HEK293T (cell line): ENCODE data around the gene SNIP1.
"Not testable (repeated sequence)": the region's sequence is repeated elsewhere in the genome, so short reads cannot be mapped to it uniquely, and the experiment has no call there.

Source experiments
- CTCF ChIA-PET: fragments of 350-600 bp; formaldehyde crosslinking; extraction: SDS; loops from one replicate; lab custom pipeline; 2021; ENCODE audit warnings: antibody characterized with exemption, inconsistent platforms; lab: Yijun Ruan, JAX
- POLR2A ChIA-PET: fragments of 350-600 bp; formaldehyde crosslinking; extraction: SDS; loops from one replicate; lab custom pipeline; 2020; ENCODE audit warnings: antibody characterized with exemption, inconsistent platforms; lab: Yijun Ruan, JAX
- DNase-seq: peaks from one replicate; pipeline ENCODE4 v3.0.0; 2012; ENCODE audit warnings: mixed read lengths; ENCODE audit errors: extremely low spot score
- ARNT ChIP-seq: fragments of 450-650 bp; IDR thresholded peaks from 2 replicates; pipeline ENCODE4 v1.6.1; 2017; ENCODE audit warnings: mild to moderate bottlenecking
- BHLHE40 ChIP-seq: fragments of 450-650 bp; IDR thresholded peaks from 2 replicates; pipeline ENCODE4 v1.6.1; 2016; ENCODE audit warnings: mild to moderate bottlenecking, moderate library complexity, borderline replicate concordance
- CTBP1 ChIP-seq: fragments of 450-650 bp; IDR thresholded peaks from 2 replicates; pipeline ENCODE4 v1.6.1; 2016; ENCODE audit warnings: borderline replicate concordance
- ELF4 ChIP-seq: fragments of 450-650 bp; IDR thresholded peaks from 2 replicates; pipeline ENCODE4 v1.6.1; 2017; ENCODE audit warnings: antibody characterized with exemption
- FOXA1 ChIP-seq: fragments of 450-650 bp; IDR thresholded peaks from 2 replicates; pipeline ENCODE4 v1.6.1; 2016; ENCODE audit warnings: mild to moderate bottlenecking
- FOXK2 ChIP-seq: fragments of 450-650 bp; IDR thresholded peaks from 2 replicates; pipeline ENCODE4 v1.6.1; 2016; ENCODE audit warnings: mild to moderate bottlenecking
- FOXM1 ChIP-seq: fragments of 450-650 bp; IDR thresholded peaks from 2 replicates; pipeline ENCODE4 v1.6.1; 2017; ENCODE audit warnings: mild to moderate bottlenecking, borderline replicate concordance
- HDGF ChIP-seq: fragments of 450-650 bp; IDR thresholded peaks from 2 replicates; pipeline ENCODE4 v1.6.1; 2017; ENCODE audit warnings: antibody characterized with exemption, borderline replicate concordance
- L3MBTL2 ChIP-seq: fragments of 450-650 bp; conservative IDR thresholded peaks from 2 replicates; pipeline ENCODE4 v1.6.1; 2016; ENCODE audit warnings: mild to moderate bottlenecking
- LEF1 ChIP-seq: fragments of 450-650 bp; IDR thresholded peaks from 2 replicates; pipeline ENCODE4 v1.6.1; 2017; ENCODE audit warnings: mild to moderate bottlenecking, borderline replicate concordance
- NFRKB ChIP-seq: fragments of 450-650 bp; IDR thresholded peaks from 2 replicates; pipeline ENCODE4 v1.6.1; 2016; ENCODE audit warnings: mild to moderate bottlenecking, moderate library complexity
- SP1 ChIP-seq: fragments of 450-650 bp; IDR thresholded peaks from 2 replicates; pipeline ENCODE4 v1.6.1; 2017
- SUZ12 ChIP-seq: fragments of 450-650 bp; IDR thresholded peaks from 2 replicates; pipeline ENCODE4 v1.6.1; 2016; ENCODE audit warnings: mild to moderate bottlenecking
- TARDBP ChIP-seq: fragments of 450-650 bp; IDR thresholded peaks from 2 replicates; pipeline ENCODE4 v1.6.1; 2016
- ZNF384 ChIP-seq: fragments of 450-650 bp; IDR thresholded peaks from 2 replicates; pipeline ENCODE4 v1.6.1; 2016
- TF ChIP-seq, protein P1 (sequence below): fragments of 450-650 bp; IDR thresholded peaks from 2 replicates; pipeline ENCODE4 v1.6.1; 2016

Gene SNIP1

DNA sequence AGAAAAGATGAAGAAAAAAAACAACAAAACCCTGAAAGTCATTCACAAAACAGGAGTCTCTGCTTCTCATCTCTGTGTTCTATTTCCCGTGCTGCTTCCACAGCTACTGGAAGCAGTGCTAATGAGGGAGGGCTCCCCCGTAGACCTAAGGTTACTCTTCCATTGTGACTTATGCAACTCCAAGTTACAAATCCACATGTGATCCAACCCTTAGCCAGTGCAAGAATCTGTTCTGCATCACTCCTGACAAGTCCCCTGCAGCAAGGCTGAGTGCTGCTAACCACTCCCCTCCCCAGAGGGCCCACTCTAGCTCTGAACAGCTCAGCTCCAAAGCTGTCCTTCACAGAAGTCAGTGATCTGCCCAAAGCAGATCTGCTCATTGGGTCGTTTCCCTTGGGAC is 12.9 kb upstream of the SNIP1 start:
- CTCF ChIA-PET = no interaction called here
- TF ChIP-seq ARNT = no peak
- no peak for TF ChIP-seq CTBP1
- no peak for TF ChIP-seq HDGF
- no peak for TF ChIP-seq NFRKB
- no peak for TF ChIP-seq BHLHE40
- TF ChIP-seq, protein P1, sequence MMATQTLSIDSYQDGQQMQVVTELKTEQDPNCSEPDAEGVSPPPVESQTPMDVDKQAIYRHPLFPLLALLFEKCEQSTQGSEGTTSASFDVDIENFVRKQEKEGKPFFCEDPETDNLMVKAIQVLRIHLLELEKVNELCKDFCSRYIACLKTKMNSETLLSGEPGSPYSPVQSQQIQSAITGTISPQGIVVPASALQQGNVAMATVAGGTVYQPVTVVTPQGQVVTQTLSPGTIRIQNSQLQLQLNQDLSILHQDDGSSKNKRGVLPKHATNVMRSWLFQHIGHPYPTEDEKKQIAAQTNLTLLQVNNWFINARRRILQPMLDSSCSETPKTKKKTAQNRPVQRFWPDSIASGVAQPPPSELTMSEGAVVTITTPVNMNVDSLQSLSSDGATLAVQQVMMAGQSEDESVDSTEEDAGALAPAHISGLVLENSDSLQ = no peak
- no peak for TF ChIP-seq FOXK2
- TF ChIP-seq ZNF384 = no peak
- TF ChIP-seq TARDBP = no peak
- TF ChIP-seq SUZ12 = no peak
- no peak for TF ChIP-seq FOXA1
- no peak for TF ChIP-seq SP1
- no peak for TF ChIP-seq ELF4
- no peak for TF ChIP-seq FOXM1
- TF ChIP-seq LEF1 = no peak
- no peak for TF ChIP-seq L3MBTL2
- POLR2A ChIA-PET = no interaction called here
- no peak for DNase-seq

DNA sequence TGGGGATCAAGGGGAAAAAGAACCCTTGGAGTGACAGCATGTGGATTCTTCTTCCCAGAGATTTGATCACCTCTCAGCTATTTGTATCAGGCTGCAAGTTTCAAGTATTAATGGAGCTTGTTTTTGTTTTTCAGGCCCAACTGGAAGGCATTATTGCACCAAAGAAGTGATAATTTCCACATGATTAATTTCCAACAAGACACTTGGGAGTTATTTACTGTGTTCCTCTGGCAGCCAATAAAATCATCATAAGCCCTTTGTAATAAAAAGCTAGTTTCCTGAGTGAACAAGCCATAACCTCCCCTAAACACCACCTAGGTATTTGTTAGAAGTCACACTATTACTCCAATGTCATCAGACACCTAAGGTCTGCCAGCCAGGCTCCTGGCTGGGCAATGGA is 10.8 kb upstream of the SNIP1 start:
- ChIA-PET CTCF (interaction anchor here (0.9 to 1.0 kb wide), 2 partner anchors 38 to 51 kb away, joined by 3 read pairs; partner anchors contain the start of gene MEAF6), POLR2A (interaction anchor here (1.7 kb wide), 1 partner anchor 50 kb away, joined by 4 read pairs; the partner anchor contains the start of gene MEAF6)

DNA sequence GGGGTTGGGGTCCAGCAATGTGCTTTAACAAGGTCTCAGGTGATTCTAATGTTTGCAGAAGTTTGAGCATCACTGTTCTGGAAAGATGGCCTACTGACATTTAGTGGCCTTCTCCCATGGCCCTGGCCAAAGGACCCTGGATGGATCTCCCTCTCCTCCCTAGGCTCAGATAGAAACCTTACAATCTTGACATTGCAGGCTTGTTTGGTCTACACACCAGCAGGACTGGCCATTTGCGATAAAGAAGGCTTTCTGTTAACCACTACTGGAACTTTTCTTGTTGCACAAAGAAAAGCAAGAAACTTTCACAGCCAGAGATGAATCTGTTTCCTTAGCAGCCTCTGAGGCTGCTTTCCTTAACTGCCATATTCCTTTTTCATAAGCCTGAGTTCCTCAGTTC is 8.9 kb upstream of the SNIP1 start:
- no peak for TF ChIP-seq LEF1
- TF ChIP-seq L3MBTL2 = no peak
- TF ChIP-seq, protein P1 = no peak
- TF ChIP-seq TARDBP = no peak
- no peak for TF ChIP-seq ARNT
- no peak for TF ChIP-seq ELF4
- no peak for TF ChIP-seq FOXK2
- no peak for TF ChIP-seq SUZ12
- TF ChIP-seq SP1 = no peak
- TF ChIP-seq FOXA1 = no peak
- POLR2A ChIA-PET = no interaction called here
- CTCF ChIA-PET = interaction anchor here (0.9 kb wide), 1 partner anchor 119 kb away, joined by 5 read pairs; no protein-coding TSS in a partner anchor
- DNase-seq = no peak

More for the DNA sequence above, 10.8 kb upstream of the SNIP1 start:
- TF ChIP-seq LEF1 (no peak), SP1 (no peak), L3MBTL2 (no peak), FOXK2 (no peak), TARDBP (no peak), ARNT (no peak), FOXM1 (no peak), HDGF (no peak), ZNF384 (no peak), CTBP1 (no peak), SUZ12 (no peak), BHLHE40 (no peak), ELF4 (no peak), FOXA1 (no peak)
- TF ChIP-seq, protein P1 = no peak
- DNase-seq = no peak

DNA sequence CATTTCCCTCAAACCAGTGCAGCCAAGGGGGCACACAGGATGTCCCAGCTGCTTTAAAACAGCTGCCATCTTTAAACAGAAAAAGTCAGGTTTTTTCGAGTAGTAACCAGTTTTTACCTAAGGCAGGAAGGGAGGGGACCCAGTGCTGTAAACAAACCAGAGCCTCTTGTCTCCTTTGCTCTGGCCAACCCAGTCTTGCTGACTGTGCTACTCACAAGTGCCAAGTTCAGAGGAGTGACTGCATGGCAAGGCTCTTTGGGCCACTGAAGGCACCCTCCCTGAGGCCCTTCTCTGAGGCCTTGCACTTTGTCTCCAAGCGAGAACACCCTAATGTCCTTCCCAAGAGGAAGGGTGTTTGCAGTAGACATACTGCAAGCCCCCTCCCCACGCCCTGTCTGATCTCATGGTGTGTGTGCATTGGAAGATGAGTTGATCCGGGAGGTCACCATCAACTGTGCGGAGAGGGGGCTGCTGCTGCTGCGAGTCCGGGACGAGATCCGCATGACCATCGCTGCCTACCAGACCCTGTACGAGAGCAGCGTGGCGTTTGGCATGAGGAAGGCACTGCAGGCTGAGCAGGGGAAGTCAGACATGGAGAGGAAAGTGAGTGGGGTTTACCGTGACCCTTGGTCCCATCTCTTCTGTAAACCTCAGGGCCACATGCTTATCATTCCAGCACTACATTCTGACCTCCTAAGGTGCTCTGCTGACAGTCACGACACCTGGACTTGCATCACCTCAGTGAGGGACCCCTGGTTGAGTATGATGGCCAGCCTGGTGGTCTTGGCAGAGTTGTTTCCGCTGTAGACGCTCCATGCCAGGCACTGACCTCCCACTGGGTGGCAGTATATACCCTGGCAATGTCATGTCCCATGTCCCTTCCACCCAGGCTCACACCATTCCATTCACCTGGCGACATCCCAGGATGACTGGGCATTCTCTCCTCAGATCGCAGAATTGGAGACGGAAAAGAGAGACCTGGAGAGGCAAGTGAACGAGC is 7.3 kb upstream of the SNIP1 start:
- ChIA-PET POLR2A (no interaction called here), CTCF (interaction anchor here (0.6 kb wide), 1 partner anchor 113 kb away, joined by 3 read pairs; no protein-coding TSS in a partner anchor)
- DNase-seq = peak; percentile 50
- TF ChIP-seq LEF1 = no peak
- no peak for TF ChIP-seq SP1
- no peak for TF ChIP-seq ARNT
- no peak for TF ChIP-seq L3MBTL2
- no peak for TF ChIP-seq CTBP1
- TF ChIP-seq FOXM1 = peak; percentile 43; the same call in 1 of the 2 replicates
- no peak for TF ChIP-seq FOXA1
- TF ChIP-seq TARDBP = no peak
- TF ChIP-seq, protein P1 = no peak

DNA sequence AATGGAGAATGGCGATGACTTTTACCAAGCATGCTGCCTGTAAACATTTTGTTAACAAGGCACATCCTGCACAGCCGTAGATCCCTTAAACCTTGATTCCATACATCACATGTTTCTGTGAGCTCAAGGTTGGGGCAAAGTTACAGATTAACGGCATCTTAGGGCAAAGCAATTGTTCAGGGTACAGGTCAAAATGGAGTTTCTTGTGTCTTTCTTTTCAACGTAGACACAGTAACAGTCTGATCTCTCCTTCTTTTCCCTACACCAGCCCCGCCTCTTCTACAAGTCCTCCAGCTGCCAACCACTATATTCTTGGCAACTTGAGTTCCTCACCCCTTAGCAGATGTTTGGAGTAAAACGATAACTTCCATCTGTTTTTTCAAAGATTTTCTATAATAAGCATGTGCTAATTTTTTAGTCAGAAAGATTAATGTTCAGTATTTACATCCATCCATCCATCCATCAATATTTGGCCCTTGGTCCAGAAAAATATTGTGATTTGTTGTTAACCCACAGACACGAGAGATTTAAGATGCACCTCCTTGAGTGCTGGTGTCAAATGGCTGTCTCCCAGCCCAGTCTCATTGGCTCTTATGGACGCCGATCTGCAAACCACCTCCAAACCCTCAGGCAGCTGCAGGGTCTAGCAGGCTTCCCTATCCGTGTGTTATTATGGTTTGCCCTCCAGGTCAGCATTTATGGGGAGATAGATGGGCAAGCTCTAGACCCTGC is 6.5 kb upstream of the SNIP1 start:
- POLR2A ChIA-PET = no interaction called here
- no peak for TF ChIP-seq SP1
- DNase-seq = no peak
- CTCF ChIA-PET = no interaction called here

DNA sequence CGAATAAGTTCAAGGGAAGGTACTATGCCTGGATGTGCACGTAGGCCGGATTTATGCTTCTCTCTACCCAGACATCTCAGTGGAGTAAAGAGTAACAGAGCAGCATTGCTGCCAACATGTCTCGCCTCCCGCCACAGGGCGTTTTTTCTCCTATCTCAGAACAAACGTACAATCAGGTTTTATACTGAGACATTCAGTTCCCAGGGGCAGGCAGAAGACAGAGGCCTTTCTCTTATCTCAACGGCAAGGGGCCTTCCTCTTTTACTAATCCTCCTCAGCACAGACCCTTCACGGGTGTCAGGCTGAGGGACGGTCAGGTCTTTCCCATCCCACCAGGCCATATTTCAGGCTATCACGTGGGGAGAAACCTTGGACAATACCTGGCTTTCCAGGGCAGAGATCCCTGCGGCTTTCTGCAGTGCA is 5.9 kb upstream of the SNIP1 start:
- CTCF ChIA-PET, DNase-seq, POLR2A ChIA-PET: not testable (repeated sequence)
